SJSA1 (cell line): ENCODE results near the gene MAP3K7. TPM values are rescaled to one million over a fixed set of nuclear protein-coding genes. Genes with fewer than 3 reads are reported as not detected.

Experiments used
- DNase-seq, 2 experiments: peaks; one replicate each; pipeline ENCODE4 v3.0.0-alpha.2; 2015 to 2020; ENCODE audit warnings: low spot score in 2 of 2, low read depth in 1 of 2
- H3K27ac ChIP-seq: fragments of 250-450 bp; sonication (Bioruptor Pico); 2 replicates; pipeline ENCODE4 v1.5.1; 2020; ENCODE audit warnings: mild to moderate bottlenecking, moderate library complexity
- H3K27me3 ChIP-seq: fragments of 250-450 bp; sonication (Bioruptor Pico); replicated peaks from 2 replicates; pipeline ENCODE4 v1.5.1; 2020; ENCODE audit warnings: mild to moderate bottlenecking, moderate library complexity
- H3K36me3 ChIP-seq: fragments of 250-450 bp; sonication (Bioruptor Pico); 2 replicates; pipeline ENCODE4 v1.5.1; 2020; ENCODE audit warnings: mild to moderate bottlenecking
- H3K4me1 ChIP-seq: fragments of 250-450 bp; sonication (Bioruptor Pico); replicated peaks from 2 replicates; pipeline ENCODE4 v1.6.1; 2021; ENCODE audit warnings: mild to moderate bottlenecking
- H3K4me3 ChIP-seq: fragments of 250-450 bp; sonication (Bioruptor Pico); 2 replicates; pipeline ENCODE4 v1.5.1; 2020; ENCODE audit warnings: mild to moderate bottlenecking
- H3K9me3 ChIP-seq: fragments of 250-450 bp; sonication (Bioruptor Pico); replicated peaks from 2 replicates; pipeline ENCODE4 v1.5.1; 2020; ENCODE audit warnings: mild to moderate bottlenecking
- total RNA-seq: library from RNA; depleted of rRNA; stranded (reverse); fragments of >200 nt; shearing (Covaris generic); gene quantifications from 2 replicates; pipeline ENCODE4 v1.2.3, GENCODE V29; 2014; rRNA removed

Gene MAP3K7
- total RNA-seq: 40.9 and 43.2 TPM in 2 replicates

DNA sequence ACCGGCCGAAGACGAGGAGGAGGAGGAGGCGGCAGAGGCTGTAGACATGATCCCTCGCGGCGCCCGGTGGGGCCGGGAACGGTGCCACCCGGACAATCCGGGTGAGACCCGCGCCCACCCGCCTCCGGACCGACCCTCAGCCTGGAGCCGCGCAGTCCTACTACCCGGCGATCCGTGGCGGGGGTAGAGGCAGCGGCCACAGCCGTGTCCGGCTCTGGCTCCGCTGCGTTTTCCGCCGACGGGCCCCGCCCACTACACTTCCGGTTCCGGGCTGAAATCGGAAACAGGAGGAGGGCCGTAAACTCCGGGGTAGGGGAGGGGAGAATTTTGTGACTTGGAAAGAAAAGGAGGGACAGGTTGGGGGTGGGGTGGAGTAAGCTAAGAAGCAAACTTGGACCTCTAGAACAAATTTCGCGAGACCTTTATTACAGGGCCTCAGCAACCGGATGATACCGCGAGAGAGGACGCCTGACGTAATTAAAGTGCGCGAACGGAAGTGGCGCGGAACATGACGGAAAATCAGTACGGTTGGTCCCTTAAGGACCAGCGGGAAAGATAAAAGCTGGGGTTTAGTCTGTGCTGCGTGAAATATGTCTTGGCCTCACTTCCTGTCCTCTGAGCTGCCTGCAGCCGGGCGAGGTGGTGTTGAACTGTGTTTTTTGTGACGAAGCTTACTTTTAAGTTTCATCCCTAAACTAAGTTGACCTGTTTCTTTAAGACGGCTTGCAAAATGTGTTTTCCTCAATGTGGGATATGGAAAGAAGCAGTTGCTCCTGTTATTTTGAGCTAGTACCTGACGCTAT lies at the start of gene MAP3K7:
MAP3K7 (minus strand) TSS at position 237 of the 803 bp plus-strand sequence; CDS start at position 48, 189 bp downstream.
- H3K27me3 ChIP-seq: 0 out of 2 replicates have a peak, but pooled peaks cover 7% of the 10 kb centered on the region
- peak; percentile 95 to 96 for DNase-seq
- peak within 1 kb of the TSS; percentile 83 for H3K27ac ChIP-seq
- H3K36me3 ChIP-seq: peaks cover 6% of the 10 kb centered on the region
- peak within 1 kb of the TSS; percentile 91 for H3K4me3 ChIP-seq
- no peaks in the 10 kb centered on the region for H3K9me3 ChIP-seq
- H3K4me1 ChIP-seq: peaks cover 23% of the 10 kb centered on the region

DNA sequence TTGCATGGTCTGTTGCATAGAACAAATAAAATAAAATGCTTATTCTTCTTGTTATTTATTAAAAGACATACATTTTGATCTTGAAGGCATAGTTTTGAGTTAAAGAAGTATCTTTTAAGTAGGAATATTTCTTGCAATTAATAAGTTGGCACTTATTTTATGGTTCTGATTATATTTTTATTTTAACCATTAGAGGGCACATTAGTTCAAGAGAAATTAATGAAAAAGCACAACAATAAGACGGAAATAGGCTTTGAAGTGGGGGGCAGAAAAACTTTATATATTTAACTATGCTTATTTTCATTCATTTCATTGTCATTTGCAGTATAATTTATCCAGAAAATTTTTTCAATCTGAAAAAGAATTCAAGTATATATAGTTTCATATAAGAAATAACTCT lies 44.2 kb upstream of the MAP3K7 start:
- no peak overlapping the region for H3K4me3 ChIP-seq
- no peaks in the 10 kb centered on the region for H3K36me3 ChIP-seq
- no peak overlapping the region for H3K27ac ChIP-seq
- H3K27me3 ChIP-seq: no peaks in the 10 kb centered on the region
- H3K4me1 ChIP-seq: no peaks in the 10 kb centered on the region
- H3K9me3 ChIP-seq: no peaks in the 10 kb centered on the region
- no peak for DNase-seq

DNA sequence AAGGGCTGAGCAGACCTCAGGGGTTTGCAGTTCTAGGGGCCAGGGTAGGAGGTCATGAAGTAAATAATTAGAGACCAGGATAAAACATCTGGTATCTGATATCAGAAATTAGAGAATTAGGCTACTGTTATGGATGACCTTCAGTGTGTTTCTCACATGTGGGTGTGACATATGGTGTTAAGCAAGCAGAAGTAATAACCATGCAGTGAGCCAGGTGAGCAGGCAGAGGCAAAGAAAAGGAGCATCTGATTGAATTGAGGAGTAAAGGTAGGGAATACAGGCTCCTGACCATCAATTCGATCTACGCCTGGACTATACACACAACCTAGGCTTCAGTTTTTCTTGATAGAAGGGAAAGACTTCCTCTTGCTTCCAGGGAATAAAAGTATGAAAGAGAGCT lies 34.7 kb upstream of the MAP3K7 start:
- peaks cover 25% of the 10 kb centered on the region for H3K27me3 ChIP-seq
- no peak for DNase-seq
- no peak overlapping the region for H3K4me3 ChIP-seq
- H3K36me3 ChIP-seq: no peaks in the 10 kb centered on the region
- no peak overlapping the region for H3K27ac ChIP-seq
- no peaks in the 10 kb centered on the region for H3K4me1 ChIP-seq
- no peaks in the 10 kb centered on the region for H3K9me3 ChIP-seq

DNA sequence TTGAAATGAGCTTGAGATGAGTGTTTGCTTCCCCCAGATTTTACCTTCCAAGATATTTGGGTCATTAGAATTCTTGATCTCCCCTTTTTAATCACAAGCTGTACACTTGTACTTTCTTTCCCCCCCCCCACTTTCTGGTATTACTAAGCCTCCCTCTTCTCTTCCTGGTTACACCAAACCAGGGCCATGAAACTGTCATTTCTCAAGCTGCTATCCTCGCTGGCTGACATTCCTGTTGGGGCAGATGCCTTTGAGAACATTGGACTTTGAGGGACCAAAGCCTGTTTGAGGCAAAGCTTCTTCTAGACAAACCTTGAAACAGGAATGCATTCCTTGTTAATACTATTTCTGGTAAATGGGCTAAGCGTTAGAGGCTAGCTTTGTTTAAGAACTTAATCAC lies 32.3 kb upstream of the MAP3K7 start:
- H3K9me3 ChIP-seq: no peaks in the 10 kb centered on the region
- H3K27ac ChIP-seq: no peak overlapping the region
- H3K4me1 ChIP-seq: no peaks in the 10 kb centered on the region
- no peak overlapping the region for H3K4me3 ChIP-seq
- H3K36me3 ChIP-seq: no peaks in the 10 kb centered on the region
- DNase-seq: no peak
- peaks cover 34% of the 10 kb centered on the region for H3K27me3 ChIP-seq

DNA sequence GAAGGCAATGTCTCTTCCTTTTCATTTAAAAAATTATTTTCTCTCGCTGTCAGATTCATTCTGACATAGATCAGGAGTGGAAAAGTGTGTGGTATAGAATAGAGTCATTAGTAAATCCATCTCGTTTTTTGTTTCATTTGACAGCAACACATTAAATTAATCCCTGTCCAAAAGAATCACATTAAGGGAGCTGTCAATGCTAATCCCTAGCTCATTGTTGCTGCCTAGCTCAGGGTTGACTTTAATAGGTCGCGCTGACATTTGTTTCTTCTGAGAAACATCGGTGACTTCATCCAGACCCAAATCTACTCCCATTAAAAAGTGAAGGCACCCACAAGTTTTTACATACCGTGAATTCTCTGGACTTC lies 25.4 kb upstream of the MAP3K7 start:
- DNase-seq: no peak
- H3K4me1 ChIP-seq: peaks cover 13% of the 10 kb centered on the region
- H3K36me3 ChIP-seq: no peaks in the 10 kb centered on the region
- peaks cover 75% of the 10 kb centered on the region for H3K27me3 ChIP-seq
- H3K9me3 ChIP-seq: no peaks in the 10 kb centered on the region
- H3K4me3 ChIP-seq: no peak overlapping the region
- no peak overlapping the region for H3K27ac ChIP-seq

DNA sequence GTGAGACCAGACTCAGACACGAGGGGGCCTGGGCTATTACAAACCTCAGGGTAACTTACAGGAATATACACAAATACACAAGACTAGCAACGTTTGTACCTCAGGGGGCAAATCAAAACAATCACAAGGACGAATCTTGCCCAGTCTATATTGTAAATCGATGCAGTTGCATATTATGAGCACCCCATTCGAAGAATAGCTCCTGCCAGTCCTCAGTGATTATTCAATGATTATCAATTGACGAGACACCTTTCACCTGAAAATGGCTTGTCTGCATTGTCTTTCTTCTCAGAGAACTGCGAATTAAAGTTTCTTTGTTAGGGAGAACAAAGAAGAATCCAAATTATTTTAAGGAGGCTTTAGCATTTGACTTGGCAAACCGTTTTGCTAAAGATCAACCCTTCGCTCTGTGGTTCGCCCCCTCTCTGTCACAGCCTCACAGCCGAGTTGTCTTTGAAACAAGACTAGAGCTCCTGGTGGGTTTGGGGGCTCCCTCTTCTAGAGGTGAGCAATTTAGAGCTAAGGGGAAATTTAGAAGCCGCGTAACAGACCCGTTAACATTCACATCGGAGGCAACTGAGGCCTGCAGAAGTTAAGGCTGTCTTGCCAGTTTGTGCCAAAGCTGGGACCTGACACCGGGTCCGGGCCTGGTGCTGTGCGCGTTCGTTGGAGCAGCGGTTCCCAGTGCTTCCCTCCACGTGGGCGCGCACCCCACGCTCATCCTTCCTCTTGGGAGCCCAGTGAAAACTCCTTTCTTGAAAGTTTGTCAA lies 24.9 kb upstream of the MAP3K7 start:
- Histone ChIP-seq H3K27ac (no peak overlapping the region), H3K36me3 (no peaks in the 10 kb centered on the region), H3K4me1 (peaks cover 13% of the 10 kb centered on the region), H3K27me3 (peaks cover 71% of the 10 kb centered on the region), H3K4me3 (peak overlapping the region; percentile 38), H3K9me3 (no peaks in the 10 kb centered on the region)
- DNase-seq: no peak

DNA sequence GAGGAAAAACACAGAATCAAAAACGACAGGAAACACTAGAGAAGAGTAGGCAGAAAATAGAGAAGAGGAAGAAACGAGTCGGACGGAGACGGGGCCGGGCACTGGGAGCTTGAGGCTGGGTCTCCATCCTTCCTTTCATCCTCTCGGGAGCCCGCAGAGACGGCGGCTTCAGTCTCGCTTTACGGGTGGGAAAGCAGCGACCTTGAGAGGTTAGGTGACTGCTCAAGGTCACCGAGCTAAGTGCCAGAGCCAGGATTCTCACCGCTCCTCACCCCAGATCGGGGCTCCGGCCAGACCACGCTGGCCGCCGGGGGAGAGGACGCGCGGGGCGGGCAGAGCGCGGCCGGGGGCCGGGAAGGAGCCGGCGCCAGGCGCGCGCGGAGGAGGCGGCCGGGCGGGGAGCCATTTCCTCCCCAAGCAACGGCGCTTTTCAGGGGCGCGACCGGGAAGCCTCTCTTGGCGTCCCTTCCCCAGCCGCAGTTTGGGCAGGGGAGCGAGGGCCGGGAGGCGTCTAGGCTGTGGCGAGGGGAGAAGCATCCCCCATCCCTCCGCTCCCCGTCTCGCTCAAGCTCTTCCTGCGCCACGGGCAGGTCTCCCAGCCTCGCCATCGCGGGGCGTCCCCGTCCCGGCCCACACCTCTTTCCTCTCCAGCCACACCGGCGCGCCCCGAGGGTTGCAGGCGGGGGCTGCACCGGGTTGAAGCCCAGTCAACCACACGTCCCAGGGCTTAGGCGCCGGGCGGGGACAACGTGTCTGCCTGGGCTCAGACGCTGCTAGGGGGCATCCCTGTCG lies 24.1 kb upstream of the MAP3K7 start:
- Histone ChIP-seq H3K27me3 (peaks cover 71% of the 10 kb centered on the region), H3K27ac (no peak overlapping the region)
- peak in 1 of 2 experiments; percentile 36 for DNase-seq

DNA sequence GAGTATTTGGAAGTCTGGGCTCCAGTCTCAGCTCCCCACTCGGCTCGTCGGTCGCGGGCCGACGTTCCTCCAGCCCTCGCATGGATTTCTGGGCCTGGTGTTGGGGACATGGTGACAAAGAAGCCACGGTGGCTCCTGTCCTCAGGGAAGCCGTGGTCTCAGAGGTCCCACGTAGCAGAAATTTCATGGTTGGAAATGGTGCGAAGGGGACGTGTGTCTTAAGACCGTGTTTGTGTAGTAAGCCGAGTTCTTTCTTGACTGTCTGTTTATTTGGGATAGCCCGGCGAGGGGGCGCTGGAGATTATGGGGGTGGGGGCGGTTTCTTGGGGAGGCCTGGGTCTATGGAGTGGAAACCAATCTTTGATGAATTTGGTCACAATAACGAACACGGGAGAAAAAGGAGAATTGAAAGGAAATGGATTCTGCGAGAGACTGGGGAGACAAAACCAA lies 23.5 kb upstream of the MAP3K7 start:
- peaks cover 67% of the 10 kb centered on the region for H3K27me3 ChIP-seq
- peaks cover 13% of the 10 kb centered on the region for H3K4me1 ChIP-seq
- no peaks in the 10 kb centered on the region for H3K9me3 ChIP-seq
- DNase-seq: no peak
- no peaks in the 10 kb centered on the region for H3K36me3 ChIP-seq
- peak overlapping the region; percentile 38 for H3K4me3 ChIP-seq
- no peak overlapping the region for H3K27ac ChIP-seq

More for the DNA sequence above, 24.1 kb upstream of the MAP3K7 start:
- no peaks in the 10 kb centered on the region for H3K36me3 ChIP-seq
- H3K4me3 ChIP-seq: peak overlapping the region; percentile 38
- no peaks in the 10 kb centered on the region for H3K9me3 ChIP-seq
- H3K4me1 ChIP-seq: peaks cover 13% of the 10 kb centered on the region

DNA sequence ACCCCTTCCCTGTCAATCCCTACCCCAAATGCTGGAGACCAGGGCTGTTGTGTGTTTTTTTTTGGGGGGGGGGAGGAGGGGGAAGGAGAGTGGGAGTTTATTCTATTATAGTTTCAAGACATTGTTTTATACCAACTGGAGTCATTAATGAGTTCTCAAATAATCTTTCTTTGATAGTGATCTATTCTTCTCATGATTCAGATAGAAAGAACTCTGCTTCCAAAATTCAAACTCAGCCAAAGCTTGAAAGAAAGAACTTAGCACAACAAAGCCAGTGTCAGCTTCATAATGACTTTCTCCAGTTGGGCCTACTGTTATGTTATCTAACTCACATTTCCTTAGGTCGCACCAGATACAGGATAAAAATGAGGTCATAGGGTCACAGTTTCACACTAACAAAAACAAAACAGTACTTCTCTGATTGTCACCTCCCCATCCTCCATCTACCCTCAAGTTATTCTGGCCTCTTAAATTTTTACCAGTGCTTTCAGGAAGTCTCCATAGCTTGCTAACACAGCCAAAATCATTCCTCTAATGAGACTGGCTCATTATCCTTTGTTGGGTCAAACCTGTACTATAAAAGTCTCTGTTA lies 19.0 kb upstream of the MAP3K7 start:
- Histone ChIP-seq H3K27me3 (peaks cover 47% of the 10 kb centered on the region), H3K4me3 (no peak overlapping the region), H3K4me1 (peaks cover 7% of the 10 kb centered on the region), H3K9me3 (no peaks in the 10 kb centered on the region), H3K36me3 (no peaks in the 10 kb centered on the region), H3K27ac (no peak overlapping the region)
- no peak for DNase-seq

DNA sequence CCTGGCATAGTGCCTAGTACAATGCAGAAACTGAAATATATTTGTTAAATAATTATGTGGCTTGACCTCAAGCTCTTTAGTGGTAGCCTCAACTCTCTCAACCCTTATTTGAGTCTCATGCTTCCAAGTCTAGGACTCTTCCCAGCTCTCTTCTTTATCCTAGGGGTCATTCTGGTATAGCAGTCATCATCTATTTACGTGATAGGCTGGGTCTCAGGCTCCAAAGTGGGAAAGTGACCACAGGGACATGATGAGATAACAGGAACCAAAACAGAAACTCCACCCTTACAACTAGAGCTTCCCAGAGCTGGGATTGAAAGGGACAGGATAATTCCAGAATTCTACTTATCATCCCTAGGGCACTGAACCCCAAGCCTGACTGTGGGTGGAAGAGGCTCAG lies 17.7 kb upstream of the MAP3K7 start:
- Histone ChIP-seq H3K9me3 (no peaks in the 10 kb centered on the region), H3K36me3 (no peaks in the 10 kb centered on the region), H3K4me1 (no peaks in the 10 kb centered on the region), H3K4me3 (no peak overlapping the region), H3K27ac (no peak overlapping the region), H3K27me3 (peaks cover 34% of the 10 kb centered on the region)
- DNase-seq: no peak

DNA sequence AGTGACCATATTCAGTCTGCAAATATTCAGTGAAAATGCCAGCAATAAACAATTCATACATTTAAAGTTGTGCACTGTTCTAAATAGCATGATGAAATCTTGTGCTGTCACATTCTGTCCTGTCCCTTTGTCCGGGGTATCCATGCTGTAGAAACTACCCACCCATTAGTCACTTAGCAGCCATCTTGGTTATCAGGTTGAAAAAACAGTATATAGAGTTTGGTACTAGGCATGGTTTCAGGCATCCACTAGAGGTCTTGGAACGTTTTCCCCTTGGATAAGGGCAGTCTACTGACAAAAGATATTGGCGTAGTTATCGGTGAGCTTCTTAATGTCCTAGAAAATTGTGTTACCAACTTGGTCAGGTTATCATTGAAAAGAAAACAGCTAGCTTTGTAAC lies 12.3 kb upstream of the MAP3K7 start:
- Histone ChIP-seq H3K9me3 (no peaks in the 10 kb centered on the region), H3K36me3 (no peaks in the 10 kb centered on the region), H3K4me3 (no peak overlapping the region), H3K27ac (no peak overlapping the region), H3K4me1 (no peaks in the 10 kb centered on the region), H3K27me3 (peaks cover 25% of the 10 kb centered on the region; the same call in 1 of the 2 replicates)
- no peak for DNase-seq

DNA sequence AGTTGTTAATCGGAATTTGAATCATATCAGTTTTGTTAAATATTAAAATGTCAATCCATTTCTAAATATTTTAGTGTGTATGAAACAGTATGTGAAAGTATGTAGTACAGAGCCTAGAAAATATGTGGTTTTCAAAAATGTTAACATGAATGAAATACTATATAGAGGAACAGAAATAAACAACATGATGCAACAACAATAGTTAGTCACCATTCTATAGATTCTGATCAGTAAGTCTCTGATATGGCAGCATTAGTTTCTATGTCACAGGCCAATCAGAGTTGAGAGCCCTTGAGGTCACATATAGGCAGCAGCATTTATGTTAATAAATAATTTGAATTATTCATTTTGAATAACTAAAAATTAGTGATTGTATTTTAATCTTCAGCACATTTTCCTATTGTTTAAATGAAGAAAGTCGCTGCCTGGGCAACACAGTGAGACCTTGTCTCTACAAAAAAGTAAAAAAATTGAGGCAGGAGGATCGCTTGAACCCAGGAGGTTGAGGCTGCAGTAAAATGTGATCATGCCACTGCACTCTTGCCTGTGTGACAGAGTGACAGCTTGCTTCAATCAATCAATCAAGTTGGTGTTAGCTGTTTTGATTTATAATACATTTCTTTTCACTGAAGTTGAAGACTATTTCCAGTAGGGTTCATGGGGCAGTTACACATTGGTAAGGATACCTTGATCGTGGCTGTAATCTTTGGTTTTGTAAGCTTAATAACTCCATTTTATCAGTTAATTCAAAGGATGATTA lies 11.5 kb upstream of the MAP3K7 start:
- no peaks in the 10 kb centered on the region for H3K9me3 ChIP-seq
- DNase-seq: no peak
- H3K27ac ChIP-seq: no peak overlapping the region
- no peak overlapping the region for H3K4me3 ChIP-seq
- no peaks in the 10 kb centered on the region for H3K36me3 ChIP-seq
- H3K27me3 ChIP-seq: peaks cover 21% of the 10 kb centered on the region; the same call in 1 of the 2 replicates
- H3K4me1 ChIP-seq: no peaks in the 10 kb centered on the region
